Uterus (tissue), 4 donors: ENCODE measurements around the gene PPP1CB. TPM values are rescaled to one million over a fixed set of nuclear protein-coding genes. Genes with fewer than 3 reads are reported as not detected.

Experiments used
- DNase-seq, 2 donors: peaks; one replicate each; pipeline ENCODE4 v3.0.0-alpha.2; 2019 to 2020
- H3K27ac ChIP-seq, 2 donors: fragments of 200-600 bp; sonication (generic); 1 replicate in 1 of 2; 2 replicates in 1 of 2; pipeline ENCODE4 v1.5.1; 2016 to 2018
- H3K27me3 ChIP-seq, 2 donors: fragments of 200-600 bp; sonication (generic); one replicate each; pipeline ENCODE4 v1.5.1; 2018 to 2019; ENCODE audit warnings: control low read depth in 1 of 2
- H3K36me3 ChIP-seq, 2 donors: fragments of 200-600 bp; sonication (generic); one replicate each; pipeline ENCODE4 v1.5.1; 2019; ENCODE audit warnings: control low read depth in 1 of 2
- H3K4me1 ChIP-seq, 2 donors: fragments of 200-600 bp; sonication (generic); one replicate each; pipeline ENCODE4 v1.5.1; 2018 to 2019; ENCODE audit warnings: control low read depth in 1 of 2
- H3K4me3 ChIP-seq, 2 donors: fragments of 200-600 bp; sonication (generic); 1 replicate in 1 of 2; 2 replicates in 1 of 2; pipeline ENCODE4 v1.5.1; 2018 to 2019; ENCODE audit warnings: mild to moderate bottlenecking in 1 of 2
- H3K9me3 ChIP-seq, 2 donors: fragments of 200-600 bp; sonication (generic); one replicate each; pipeline ENCODE4 v1.5.1; 2019; ENCODE audit warnings: control low read depth in 1 of 2
- CTCF ChIP-seq, 4 experiments: fragments of 200-600 bp in 2 of 4; fragments of 450-650 bp in 2 of 4; sonication (generic) in 2 of 4; IDR thresholded peaks; one replicate each; pipeline ENCODE4 v1.5.1; 2016 to 2019; ENCODE audit warnings: antibody characterized with exemption in 4 of 4, mild to moderate bottlenecking in 2 of 4, moderate library complexity in 1 of 4
- POLR2A ChIP-seq, 2 donors: fragments of 450-650 bp; IDR thresholded peaks; one replicate each; pipeline ENCODE4 v1.6.1; 2016; ENCODE audit warnings: antibody characterized with exemption in 2 of 2, mild to moderate bottlenecking in 1 of 2, moderate library complexity in 1 of 2
- intact Hi-C: fragments of 100-400 bp; cut with DNase I; formaldehyde crosslinking; loops from one replicate; pipeline ENCODE4 v1.15.1; 2023; ENCODE audit warnings: low total_unique reads
- total RNA-seq, 4 donors: library from RNA; depleted of rRNA in 3 of 4; stranded (reverse); fragments of >200 nt in 3 of 4; gene quantifications; one replicate each; pipeline versions ENCODE4 v1.1.0 to v1.2.4, GENCODE V29; 2014 to 2023
- donor health status: DM: yes; HTN: yes; CAD: no.

PPP1CB gene
- total RNA-seq, 4 donors from 2014 or later = 366 to 610 (median 470) TPM

DNA sequence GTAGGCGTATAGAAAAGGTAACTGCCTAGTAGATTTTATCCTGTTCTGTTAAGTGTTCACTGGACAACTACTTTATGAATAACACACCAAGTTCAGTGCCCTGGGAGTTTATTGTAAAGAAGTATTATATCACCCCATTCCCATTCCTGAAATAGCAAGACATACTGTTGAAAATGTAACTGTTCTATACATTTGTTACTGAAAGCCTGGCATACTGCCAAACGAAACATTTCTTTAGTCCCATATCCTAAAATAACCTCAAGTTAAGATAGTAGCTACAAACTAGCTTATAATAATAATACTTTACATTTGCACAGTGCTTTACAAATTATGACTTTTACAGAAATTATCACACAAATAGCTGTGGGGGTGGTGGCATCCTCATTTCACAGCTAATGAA lies 84.2 kb downstream of the PPP1CB start:
- Histone ChIP-seq H3K36me3 (no peaks in the 10 kb centered on the region), H3K27me3 (no peaks in the 10 kb centered on the region), H3K27ac (no peak overlapping the region), H3K4me1 (no peaks in the 10 kb centered on the region), H3K9me3 (no peaks in the 10 kb centered on the region), H3K4me3 (no peak overlapping the region)
- intact Hi-C loops = no loop called here
- TF ChIP-seq POLR2A (IDR thresholded peaks at IDR 0.05) (no peak), CTCF (IDR thresholded peaks at IDR 0.05) (no peak)
- no peak for DNase-seq

DNA sequence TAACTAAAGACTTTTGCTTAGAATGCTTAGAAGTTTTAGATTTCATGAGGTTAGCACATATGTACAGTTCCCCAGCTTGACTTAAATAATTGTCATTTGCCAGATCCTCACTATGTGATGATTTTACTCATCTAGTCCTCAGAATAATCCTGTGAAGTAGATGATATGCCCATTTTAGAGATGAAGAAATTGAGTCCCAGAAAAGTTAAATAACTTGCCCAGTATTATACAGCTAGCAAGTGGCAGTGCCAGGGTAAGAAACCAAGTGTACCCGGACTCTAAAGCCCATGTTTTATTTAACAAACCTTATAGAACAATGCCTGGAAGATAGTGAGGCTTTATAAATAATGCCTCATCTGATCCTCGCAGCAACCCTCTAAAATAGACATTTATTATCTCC lies 87.3 kb downstream of the PPP1CB start:
- Histone ChIP-seq H3K27me3 (no peaks in the 10 kb centered on the region), H3K36me3 (no peaks in the 10 kb centered on the region), H3K9me3 (no peaks in the 10 kb centered on the region), H3K4me1 (no peaks in the 10 kb centered on the region), H3K27ac (no peak overlapping the region), H3K4me3 (no peak overlapping the region)
- DNase-seq = no peak
- TF ChIP-seq POLR2A (IDR thresholded peaks at IDR 0.05) (no peak), CTCF (IDR thresholded peaks at IDR 0.05) (no peak)
- intact Hi-C loops = no loop called here

DNA sequence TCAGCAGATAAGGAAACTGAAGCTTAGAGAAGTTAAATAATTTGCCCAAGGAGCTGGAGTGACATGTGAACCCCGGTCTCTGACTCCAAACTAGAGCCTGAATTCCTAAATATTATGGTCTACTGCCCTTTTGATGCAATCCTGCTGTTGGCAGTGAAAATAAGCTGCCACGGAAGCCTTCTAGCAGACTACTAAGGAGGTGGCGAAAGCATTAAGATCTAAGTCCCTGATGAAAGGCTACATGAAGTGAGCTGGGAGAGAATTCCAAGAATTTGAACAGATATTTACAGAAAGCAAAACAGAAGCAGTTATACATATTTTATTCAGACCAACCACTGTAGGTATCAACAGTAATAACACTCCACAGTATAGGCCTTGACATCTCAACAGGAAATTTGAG lies 90.4 kb downstream of the PPP1CB start:
- no peaks in the 10 kb centered on the region for H3K27me3 ChIP-seq
- no peak for DNase-seq
- no peaks in the 10 kb centered on the region for H3K4me1 ChIP-seq
- H3K4me3 ChIP-seq = no peak overlapping the region
- no peaks in the 10 kb centered on the region for H3K36me3 ChIP-seq
- intact Hi-C loops = no loop called here
- H3K9me3 ChIP-seq = no peaks in the 10 kb centered on the region
- H3K27ac ChIP-seq = no peak overlapping the region
- TF ChIP-seq CTCF (IDR thresholded peaks at IDR 0.05) (no peak), POLR2A (IDR thresholded peaks at IDR 0.05) (no peak)

Other genes starting within 250 kb of the PPP1CB start
- 1 to 10 TPM in 2 of 4 donors, not detected in 2; 3.2 to 7.3 TPM for gene SPDYA, start 59.0 kb downstream of the PPP1CB start, total RNA-seq
- 10 to 100 TPM; 14.1 to 25.6 (median 22.5) TPM for gene TRMT61B, start 118.5 kb downstream of the PPP1CB start, total RNA-seq
- 10 to 100 TPM; 42.9 to 82.2 (median 74.6) TPM for gene WDR43, start 142.8 kb downstream of the PPP1CB start, total RNA-seq
- 1 to 10 TPM in 1 of 4 donors, under 1 TPM in 1, not detected in 2; 0.61 to 1.5 TPM for gene TOGARAM2, start 229.5 kb downstream of the PPP1CB start, total RNA-seq